Bladder microvascular endothelial cell (primary cell): Measurements from ENCODE around the gene MAP3K1. TPM values are rescaled to one million over a fixed set of nuclear protein-coding genes. Genes with fewer than 3 reads are reported as not detected.

Experiments used
- total RNA-seq: library from RNA; depleted of rRNA; stranded (reverse); fragments of >200 nt; gene quantifications from 2 replicates; pipeline ENCODE4 v1.2.3, GENCODE V29; 2014

Gene MAP3K1
- total RNA-seq: 11.8 and 32.5 TPM in 2 replicates

DNA sequence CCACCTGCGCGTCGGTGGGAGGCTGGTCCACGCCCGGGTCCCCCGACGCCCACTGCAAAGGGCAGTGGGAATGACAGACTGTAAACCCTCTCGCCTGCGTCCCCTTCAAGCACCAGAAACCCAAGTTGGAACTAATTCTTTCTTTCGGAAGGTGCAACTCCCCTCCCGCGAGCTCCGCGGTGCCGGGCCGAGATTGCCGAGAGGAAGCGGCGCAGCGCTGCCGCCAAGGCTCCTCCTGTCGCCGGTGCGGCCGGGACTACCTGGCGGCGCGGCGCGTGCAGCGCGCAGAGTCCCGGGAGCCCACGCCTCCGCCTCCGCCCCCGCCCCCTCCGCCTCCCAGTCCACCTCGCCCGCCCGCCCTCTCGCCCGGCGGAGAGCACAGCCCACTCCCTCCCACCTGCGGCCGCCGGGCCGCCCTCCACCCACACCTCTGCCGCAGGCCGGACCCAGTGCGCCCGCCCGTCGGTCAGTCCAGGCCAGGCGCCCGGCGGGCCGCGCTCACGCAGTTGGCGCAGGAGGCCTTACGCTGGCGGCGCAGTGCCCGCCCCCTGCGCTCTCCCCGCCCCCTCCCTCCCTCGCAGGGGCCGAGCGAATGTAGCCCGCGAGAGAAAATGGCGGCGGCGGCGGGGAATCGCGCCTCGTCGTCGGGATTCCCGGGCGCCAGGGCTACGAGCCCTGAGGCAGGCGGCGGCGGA is at the start of gene MAP3K1:
Gene MAP3K1 (plus strand): TSS at position 587 of the 695 bp plus-strand sequence. CDS start 25 bp downstream, at position 612.

DNA sequence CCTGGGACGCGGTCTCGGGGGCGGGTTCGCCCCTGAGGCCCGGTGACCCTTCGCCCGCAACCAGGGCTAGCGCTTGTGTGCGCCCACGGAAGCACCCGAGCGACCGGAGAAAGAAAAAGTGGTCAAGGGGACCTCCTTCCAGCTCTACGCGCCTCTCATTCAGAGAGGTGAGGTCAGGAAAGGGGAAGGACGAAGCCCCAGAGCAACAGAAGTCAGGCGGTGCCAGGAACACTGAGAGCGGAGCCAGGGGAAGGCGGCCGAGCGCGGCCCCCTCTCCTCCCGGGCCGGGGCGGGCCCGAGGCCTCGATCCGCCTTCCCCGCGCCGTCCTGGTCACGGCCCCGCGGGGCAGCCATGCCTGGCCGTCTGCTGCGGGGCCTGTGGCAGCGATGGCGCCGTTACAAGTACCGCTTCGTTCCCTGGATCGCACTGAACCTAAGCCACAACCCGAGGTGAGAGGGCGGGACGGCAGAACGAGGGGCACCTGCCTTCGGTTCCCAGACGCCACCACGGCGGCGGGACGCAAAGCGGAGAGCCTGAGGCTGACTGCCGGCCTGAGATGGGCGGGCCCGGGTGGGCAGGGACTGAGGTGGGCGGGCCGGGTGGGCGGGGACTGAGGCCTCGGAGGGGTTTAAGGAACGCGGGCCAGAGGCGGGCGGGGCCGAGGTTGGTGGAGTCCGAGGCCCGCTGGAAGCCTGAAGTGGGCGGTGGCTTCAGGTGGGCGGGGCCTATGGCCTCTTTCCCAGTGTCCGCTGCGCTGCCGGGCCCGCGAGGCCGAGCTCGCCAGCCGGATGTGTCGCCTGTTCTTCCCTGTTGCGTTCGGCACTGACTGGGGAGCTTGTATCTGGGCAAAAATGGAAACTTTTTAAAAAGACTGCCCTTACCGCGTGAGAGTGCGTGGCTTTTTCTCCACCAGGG is 94.2 kb downstream of the MAP3K1 start, which contains the start of gene SETD9:
Gene SETD9 (plus strand): TSS at position 303 of the 916 bp plus-strand sequence. CDS start 50 bp downstream, at position 353.

Other genes starting within 250 kb of the MAP3K1 start
- 8.6 and 12.4 TPM in 2 replicates for gene SETD9, start 94.0 kb downstream of the MAP3K1 start, total RNA-seq
- gene MIER3, start 136.6 kb downstream of the MAP3K1 start, total RNA-seq: 9.4 and 18.8 TPM in 2 replicates